SK-N-SH treated with all-trans-retinoic acid at 6 μM for 48 hours (cell line): Measurements from ENCODE around the gene GALNT17.

Experiments
- CSDC2 ChIP-seq: fragments of 250-450 bp; sonication (Bioruptor Pico); IDR thresholded peaks from 2 replicates; pipeline ENCODE4 v1.5.0; 2020; ENCODE audit warnings: mild to moderate bottlenecking, moderate library complexity
- RARB ChIP-seq: fragments of 250-450 bp; sonication (Bioruptor Pico); IDR thresholded peaks from 2 replicates; pipeline ENCODE4 v1.8.0; 2021; ENCODE audit warnings: mild to moderate bottlenecking, moderate library complexity
- SNAI2 ChIP-seq: fragments of 250-450 bp; sonication (Bioruptor Pico); IDR thresholded peaks from 2 replicates; pipeline ENCODE4 v1.5.0; 2020; ENCODE audit warnings: mild to moderate bottlenecking, moderate library complexity
- TF ChIP-seq, protein P1 (sequence below): fragments of 250-450 bp; sonication (Bioruptor Pico); IDR thresholded peaks from 2 replicates; pipeline ENCODE4 v1.5.1; 2020; ENCODE audit warnings: low read depth, mild to moderate bottlenecking, moderate library complexity
- TF ChIP-seq, protein P2 (sequence below): fragments of 250-450 bp; sonication (Bioruptor Pico); IDR thresholded peaks from 2 replicates; pipeline ENCODE4 v1.8.0; 2020; ENCODE audit warnings: mild to moderate bottlenecking, moderate library complexity, borderline replicate concordance

DNA sequence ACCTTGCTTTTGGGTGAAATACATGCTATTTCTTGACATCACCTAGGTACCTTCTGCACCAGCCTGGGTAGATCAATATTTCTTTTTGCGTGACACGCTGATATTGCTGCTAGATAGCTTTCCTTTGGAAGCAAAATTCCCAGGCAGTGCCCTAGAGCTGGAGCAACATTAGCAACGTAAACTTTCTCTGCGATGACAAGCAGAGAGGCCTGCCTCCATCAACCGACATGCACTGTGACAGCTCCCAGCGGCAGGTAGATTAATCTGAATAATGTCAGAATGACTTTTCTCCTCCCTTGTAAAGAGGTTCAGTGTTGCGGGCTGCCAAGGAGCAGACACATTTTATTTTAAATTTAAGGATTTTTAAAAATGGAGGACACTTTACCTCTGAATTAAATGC lies 307.4 kb downstream of the GALNT17 start:
- TF ChIP-seq RARB (no peak), CSDC2 (CRISPR knock-in tag) (no peak), SNAI2 (no peak)
- TF ChIP-seq, protein P1, sequence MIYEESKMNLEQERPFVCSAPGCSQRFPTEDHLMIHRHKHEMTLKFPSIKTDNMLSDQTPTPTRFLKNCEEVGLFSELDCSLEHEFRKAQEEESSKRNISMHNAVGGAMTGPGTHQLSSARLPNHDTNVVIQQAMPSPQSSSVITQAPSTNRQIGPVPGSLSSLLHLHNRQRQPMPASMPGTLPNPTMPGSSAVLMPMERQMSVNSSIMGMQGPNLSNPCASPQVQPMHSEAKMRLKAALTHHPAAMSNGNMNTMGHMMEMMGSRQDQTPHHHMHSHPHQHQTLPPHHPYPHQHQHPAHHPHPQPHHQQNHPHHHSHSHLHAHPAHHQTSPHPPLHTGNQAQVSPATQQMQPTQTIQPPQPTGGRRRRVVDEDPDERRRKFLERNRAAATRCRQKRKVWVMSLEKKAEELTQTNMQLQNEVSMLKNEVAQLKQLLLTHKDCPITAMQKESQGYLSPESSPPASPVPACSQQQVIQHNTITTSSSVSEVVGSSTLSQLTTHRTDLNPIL: no peak
- TF ChIP-seq, protein P2, sequence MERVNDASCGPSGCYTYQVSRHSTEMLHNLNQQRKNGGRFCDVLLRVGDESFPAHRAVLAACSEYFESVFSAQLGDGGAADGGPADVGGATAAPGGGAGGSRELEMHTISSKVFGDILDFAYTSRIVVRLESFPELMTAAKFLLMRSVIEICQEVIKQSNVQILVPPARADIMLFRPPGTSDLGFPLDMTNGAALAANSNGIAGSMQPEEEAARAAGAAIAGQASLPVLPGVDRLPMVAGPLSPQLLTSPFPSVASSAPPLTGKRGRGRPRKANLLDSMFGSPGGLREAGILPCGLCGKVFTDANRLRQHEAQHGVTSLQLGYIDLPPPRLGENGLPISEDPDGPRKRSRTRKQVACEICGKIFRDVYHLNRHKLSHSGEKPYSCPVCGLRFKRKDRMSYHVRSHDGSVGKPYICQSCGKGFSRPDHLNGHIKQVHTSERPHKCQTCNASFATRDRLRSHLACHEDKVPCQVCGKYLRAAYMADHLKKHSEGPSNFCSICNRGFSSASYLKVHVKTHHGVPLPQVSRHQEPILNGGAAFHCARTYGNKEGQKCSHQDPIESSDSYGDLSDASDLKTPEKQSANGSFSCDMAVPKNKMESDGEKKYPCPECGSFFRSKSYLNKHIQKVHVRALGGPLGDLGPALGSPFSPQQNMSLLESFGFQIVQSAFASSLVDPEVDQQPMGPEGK (CRISPR knock-in tag): no peak
